Measurements from ENCODE around the gene GALNT14. TPM values are rescaled to one million over a fixed set of nuclear protein-coding genes. Genes with fewer than 3 reads are reported as not detected.

The GALNT14 gene
- total and polyA plus RNA-seq, 10 donors, result 2.7 to 18.5 (median 4.5) TPM

DNA sequence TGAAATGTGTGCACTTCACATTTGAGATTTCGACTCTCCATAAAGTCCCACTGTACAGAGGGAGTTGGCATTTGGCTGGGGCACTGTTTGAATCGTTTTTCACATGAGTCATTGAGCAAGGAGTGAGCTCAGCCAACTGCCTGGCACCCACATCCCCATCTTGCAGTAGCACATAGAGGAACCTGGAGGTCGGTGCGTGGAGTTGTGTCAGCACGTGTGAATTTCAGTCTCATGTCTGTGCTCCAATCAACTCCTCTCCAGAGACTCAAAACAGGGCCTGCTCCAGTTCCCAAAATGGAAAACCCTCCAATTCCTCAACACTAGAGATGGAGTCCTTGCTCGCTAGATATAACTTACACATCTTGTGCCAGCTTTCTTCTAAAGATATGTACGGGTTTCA, 204.2 kb downstream of the GALNT14 start:
- H3K4me1 ChIP-seq, result no peaks in the 10 kb centered on the region
- no peak overlapping the region for H3K27ac ChIP-seq
- H3K4me3 ChIP-seq, result no peak overlapping the region
- DNase-seq, result no peak
- TF ChIP-seq POLR2A (IDR thresholded peaks at IDR 0.05) (no peak), POLR2AphosphoS5 (IDR thresholded peaks at IDR 0.05) (no peak)
- TF ChIP-seq, protein P1, sequence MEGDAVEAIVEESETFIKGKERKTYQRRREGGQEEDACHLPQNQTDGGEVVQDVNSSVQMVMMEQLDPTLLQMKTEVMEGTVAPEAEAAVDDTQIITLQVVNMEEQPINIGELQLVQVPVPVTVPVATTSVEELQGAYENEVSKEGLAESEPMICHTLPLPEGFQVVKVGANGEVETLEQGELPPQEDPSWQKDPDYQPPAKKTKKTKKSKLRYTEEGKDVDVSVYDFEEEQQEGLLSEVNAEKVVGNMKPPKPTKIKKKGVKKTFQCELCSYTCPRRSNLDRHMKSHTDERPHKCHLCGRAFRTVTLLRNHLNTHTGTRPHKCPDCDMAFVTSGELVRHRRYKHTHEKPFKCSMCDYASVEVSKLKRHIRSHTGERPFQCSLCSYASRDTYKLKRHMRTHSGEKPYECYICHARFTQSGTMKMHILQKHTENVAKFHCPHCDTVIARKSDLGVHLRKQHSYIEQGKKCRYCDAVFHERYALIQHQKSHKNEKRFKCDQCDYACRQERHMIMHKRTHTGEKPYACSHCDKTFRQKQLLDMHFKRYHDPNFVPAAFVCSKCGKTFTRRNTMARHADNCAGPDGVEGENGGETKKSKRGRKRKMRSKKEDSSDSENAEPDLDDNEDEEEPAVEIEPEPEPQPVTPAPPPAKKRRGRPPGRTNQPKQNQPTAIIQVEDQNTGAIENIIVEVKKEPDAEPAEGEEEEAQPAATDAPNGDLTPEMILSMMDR (IDR thresholded peaks at IDR 0.05 in 8 of 11, conservative IDR thresholded peaks at IDR 0.05 in 3 of 11), result no peak
- no peaks in the 10 kb centered on the region for H3K36me3 ChIP-seq
- intact Hi-C loops (cut with DNase I; ENCODE audit: low total_unique reads), result no loop called here
- H3K27me3 ChIP-seq (replicated peaks in 1 of 7), result no peaks in the 10 kb centered on the region
- H3K9me3 ChIP-seq, result no peaks in the 10 kb centered on the region
- WGBS, 5 donors, result 59 to 87% (median 65%) methylated on average over 7 of the region's 7 CpGs

DNA sequence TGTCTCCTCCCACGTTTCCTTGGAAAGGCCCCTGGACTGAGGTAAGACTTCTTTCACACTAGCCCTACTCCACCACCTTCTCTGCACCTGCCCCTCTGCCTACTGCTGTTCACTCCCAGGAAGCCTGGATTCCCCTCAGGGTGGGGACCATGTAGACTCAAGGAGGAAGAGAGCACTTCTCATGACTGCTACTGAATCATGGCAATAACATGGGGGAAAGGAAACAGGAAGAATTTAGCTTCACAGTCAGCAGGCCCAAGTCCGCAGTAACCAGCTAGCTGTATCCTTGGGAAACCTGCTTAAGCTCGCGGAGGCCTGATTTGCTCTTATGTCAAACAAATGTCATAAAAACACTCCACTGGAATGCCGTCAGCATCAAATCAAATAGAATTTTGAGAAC, 204.7 kb downstream of the GALNT14 start:
- intact Hi-C loops (cut with DNase I; ENCODE audit: low total_unique reads), result no loop called here
- WGBS, 5 donors, result 63 to 73% (median 68%) methylated on average over 5 of the region's 5 CpGs
- H3K4me1 ChIP-seq, result no peaks in the 10 kb centered on the region
- no peaks in the 10 kb centered on the region for H3K9me3 ChIP-seq
- no peak overlapping the region for H3K27ac ChIP-seq
- no peak overlapping the region for H3K4me3 ChIP-seq
- H3K27me3 ChIP-seq (replicated peaks in 1 of 7), result no peaks in the 10 kb centered on the region
- no peaks in the 10 kb centered on the region for H3K36me3 ChIP-seq
- TF ChIP-seq POLR2AphosphoS5 (IDR thresholded peaks at IDR 0.05), result no peak
- no peak for TF ChIP-seq POLR2A (IDR thresholded peaks at IDR 0.05)
- TF ChIP-seq, protein P1 (IDR thresholded peaks at IDR 0.05 in 8 of 11, conservative IDR thresholded peaks at IDR 0.05 in 3 of 11), result no peak
- no peak for DNase-seq

DNA sequence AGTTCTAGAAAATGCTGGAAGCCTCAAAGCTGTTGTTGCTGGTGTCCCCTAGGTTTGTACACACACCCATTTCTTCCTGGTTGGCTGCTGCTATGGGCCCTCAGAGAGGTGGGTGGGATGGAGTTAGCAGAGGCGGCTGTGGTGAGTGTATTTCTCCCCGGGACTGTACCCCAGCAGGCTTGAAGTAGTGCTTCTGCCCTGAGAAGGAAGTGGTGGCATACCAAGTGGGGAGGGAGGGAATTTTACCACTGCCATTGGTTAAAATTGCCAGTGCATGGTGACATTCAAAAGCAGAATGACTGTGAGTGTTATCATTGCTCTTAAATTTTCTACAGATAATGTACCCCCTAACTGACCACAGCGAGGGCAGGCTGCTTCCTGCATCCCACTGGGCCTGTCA, 205.4 kb downstream of the GALNT14 start:
- WGBS, 5 donors, result 44 to 57% (median 47%) methylated on average over 3 of the region's 3 CpGs
- no peaks in the 10 kb centered on the region for H3K36me3 ChIP-seq
- intact Hi-C loops (cut with DNase I; ENCODE audit: low total_unique reads), result no loop called here

DNA sequence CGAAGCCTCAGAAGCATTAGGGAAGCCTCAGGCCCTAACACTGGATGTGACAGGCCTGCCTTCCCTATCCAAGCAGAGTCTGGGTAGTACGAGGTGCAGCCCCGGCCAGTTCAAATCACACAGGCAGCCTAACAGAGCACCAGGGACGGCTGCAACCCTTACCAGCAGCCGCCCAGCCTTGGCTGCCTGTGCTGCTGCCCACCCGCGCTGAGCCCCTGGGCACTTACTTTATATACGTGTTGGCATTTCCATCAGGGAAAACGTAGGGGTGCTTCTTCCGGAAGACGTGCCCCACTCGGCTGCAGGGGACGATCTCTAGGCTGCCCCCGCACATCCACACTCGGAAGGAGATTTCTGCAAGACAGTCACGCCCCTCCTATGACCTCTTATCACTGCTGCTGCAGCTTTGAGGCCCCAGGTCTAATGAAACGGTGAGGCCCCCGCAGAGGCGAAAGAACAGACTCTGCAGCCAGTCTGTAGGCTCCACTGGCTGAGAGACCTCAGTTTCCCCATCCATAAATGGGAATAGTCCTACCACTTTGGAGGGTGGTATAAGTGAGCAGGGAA, 206.3 kb downstream of the GALNT14 start:
- WGBS, 5 donors, result 89 to 95% (median 92%) methylated on average over 4 to 19 of the region's 19 CpGs
- Histone ChIP-seq H3K9me3 (no peaks in the 10 kb centered on the region), H3K27me3 (replicated peaks in 1 of 7) (no peaks in the 10 kb centered on the region), H3K27ac (no peak overlapping the region), H3K4me3 (no peak overlapping the region), H3K36me3 (no peaks in the 10 kb centered on the region), H3K4me1 (no peaks in the 10 kb centered on the region)
- intact Hi-C loops (cut with DNase I; ENCODE audit: low total_unique reads), result no loop called here
- DNase-seq, result no peak
- TF ChIP-seq POLR2AphosphoS5 (IDR thresholded peaks at IDR 0.05) (no peak), POLR2A (IDR thresholded peaks at IDR 0.05) (no peak)
- TF ChIP-seq, protein P1 (IDR thresholded peaks at IDR 0.05 in 8 of 11, conservative IDR thresholded peaks at IDR 0.05 in 3 of 11), result no peak

More for the DNA sequence above, 205.4 kb downstream of the GALNT14 start:
- DNase-seq, result no peak
- no peaks in the 10 kb centered on the region for H3K4me1 ChIP-seq
- TF ChIP-seq, protein P1 (IDR thresholded peaks at IDR 0.05 in 8 of 11, conservative IDR thresholded peaks at IDR 0.05 in 3 of 11), result no peak
- no peak for TF ChIP-seq POLR2A (IDR thresholded peaks at IDR 0.05)
- no peak for TF ChIP-seq POLR2AphosphoS5 (IDR thresholded peaks at IDR 0.05)
- H3K9me3 ChIP-seq, result no peaks in the 10 kb centered on the region
- H3K4me3 ChIP-seq, result no peak overlapping the region
- H3K27me3 ChIP-seq (replicated peaks in 1 of 7), result no peaks in the 10 kb centered on the region
- H3K27ac ChIP-seq, result no peak overlapping the region
